GM12892 (cell line): ENCODE results near the gene DUSP10.

ENCODE experiments used
- POLR2A ChIP-seq: IDR thresholded peaks from 2 replicates; pipeline ENCODE4 v1.6.1; 2011; ENCODE audit warnings: low read depth, low read length, control low read depth
- POLR2AphosphoS5 ChIP-seq: IDR thresholded peaks from 2 replicates; pipeline ENCODE4 v1.6.1; 2011; ENCODE audit warnings: low read depth, low read length, control low read depth
- TAF1 ChIP-seq: IDR thresholded peaks from 2 replicates; pipeline ENCODE4 v1.6.1; 2011; ENCODE audit warnings: low read depth, mild to moderate bottlenecking, control low read depth, low read length, borderline replicate concordance

GRCh38 chr1:221760911-221761310 lies 19.0 kb upstream of the DUSP10 start:
- no peak for TF ChIP-seq POLR2AphosphoS5
- no peak for TF ChIP-seq TAF1
- no peak for TF ChIP-seq POLR2A
